Skeletal muscle satellite cell (primary cell): Measurements from ENCODE around the gene SLC16A11.

ENCODE experiments used
- H3K27me3 ChIP-seq: 2 replicates; pipeline ENCODE4 v1.7.0; 2013; ENCODE audit warnings: low read length; ENCODE audit not compliant: control insufficient read depth, insufficient read depth
- H3K36me3 ChIP-seq: 2 replicates; pipeline ENCODE4 v1.7.0; 2013; ENCODE audit warnings: mild to moderate bottlenecking, control low read depth, low read length; ENCODE audit not compliant: insufficient read depth
- H3K4me1 ChIP-seq: 2 replicates; pipeline ENCODE4 v1.7.0; 2013; ENCODE audit warnings: low read length; ENCODE audit not compliant: control insufficient read depth, insufficient read depth
- H3K4me2 ChIP-seq: 2 replicates; pipeline ENCODE4 v1.7.0; 2013; ENCODE audit warnings: mild to moderate bottlenecking, low read length
- H3K4me3 ChIP-seq: 2 replicates; pipeline ENCODE4 v1.7.0; 2013; ENCODE audit warnings: low read length
- H3K9ac ChIP-seq: 2 replicates; pipeline ENCODE4 v1.7.0; 2013; ENCODE audit warnings: mild to moderate bottlenecking, low read depth, low read length, moderate library complexity
- H3K9me3 ChIP-seq: replicated peaks from 2 replicates; pipeline ENCODE4 v1.7.0; 2013; ENCODE audit warnings: mild to moderate bottlenecking, control low read depth, low read length

Gene SLC16A11

GRCh38 chr17:7014995-7015958, 28.6 kb downstream of the SLC16A11 start:
- no peaks in the 10 kb centered on the region for H3K27me3 ChIP-seq
- H3K9ac ChIP-seq: peak overlapping the region; percentile 99
- peak overlapping the region; percentile 99 for H3K4me3 ChIP-seq
- H3K9me3 ChIP-seq: no peaks in the 10 kb centered on the region
- H3K36me3 ChIP-seq: peaks cover 16% of the 10 kb centered on the region
- H3K4me1 ChIP-seq: peaks cover 46% of the 10 kb centered on the region
- peak overlapping the region; percentile 89 for H3K4me2 ChIP-seq

GRCh38 chr17:7014261-7014994, 29.5 kb downstream of the SLC16A11 start:
- Histone ChIP-seq H3K9me3 (no peaks in the 10 kb centered on the region), H3K27me3 (no peaks in the 10 kb centered on the region), H3K4me2 (peak overlapping the region; percentile 89)

GRCh38 chr17:7011942-7012254, 32.0 kb downstream of the SLC16A11 start:
- no peaks in the 10 kb centered on the region for H3K27me3 ChIP-seq
- peaks cover 30% of the 10 kb centered on the region for H3K4me1 ChIP-seq
- peaks cover 13% of the 10 kb centered on the region for H3K36me3 ChIP-seq
- peak overlapping the region; percentile 99 for H3K4me3 ChIP-seq
- H3K9ac ChIP-seq: peak overlapping the region; percentile 99
- H3K9me3 ChIP-seq: no peaks in the 10 kb centered on the region
- H3K4me2 ChIP-seq: peak overlapping the region; percentile 89

More at GRCh38 chr17:7014261-7014994, 29.5 kb downstream of the SLC16A11 start:
- peaks cover 38% of the 10 kb centered on the region for H3K4me1 ChIP-seq
- peaks cover 16% of the 10 kb centered on the region for H3K36me3 ChIP-seq
- H3K9ac ChIP-seq: peak overlapping the region; percentile 99
- H3K4me3 ChIP-seq: peak overlapping the region; percentile 99

- Histone ChIP-seq H3K27me3 (no peaks in the 10 kb centered on the region), H3K4me3 (peak overlapping the region; percentile 99), H3K9me3 (no peaks in the 10 kb centered on the region), H3K9ac (peak overlapping the region; percentile 99), H3K36me3 (peaks cover 12% of the 10 kb centered on the region), H3K4me2 (peak overlapping the region; percentile 89), H3K4me1 (peaks cover 30% of the 10 kb centered on the region)
Observed at GRCh38 chr17:7011415-7011814, 32.5 kb downstream of the SLC16A11 start.

GRCh38 chr17:7010523-7010922, 33.4 kb downstream of the SLC16A11 start:
- Histone ChIP-seq H3K9ac (peak overlapping the region; percentile 99), H3K27me3 (no peaks in the 10 kb centered on the region), H3K36me3 (peaks cover 12% of the 10 kb centered on the region), H3K4me3 (peak overlapping the region; percentile 99), H3K4me2 (peak overlapping the region; percentile 89), H3K9me3 (no peaks in the 10 kb centered on the region), H3K4me1 (peaks cover 25% of the 10 kb centered on the region)

- no peaks in the 10 kb centered on the region for H3K27me3 ChIP-seq
- no peak overlapping the region for H3K4me3 ChIP-seq
- H3K36me3 ChIP-seq: peaks cover 12% of the 10 kb centered on the region
- H3K4me2 ChIP-seq: no peak overlapping the region
- no peaks in the 10 kb centered on the region for H3K9me3 ChIP-seq
- H3K9ac ChIP-seq: no peak overlapping the region
- H3K4me1 ChIP-seq: peaks cover 12% of the 10 kb centered on the region
Observed at GRCh38 chr17:7007143-7007542, 36.7 kb downstream of the SLC16A11 start.

GRCh38 chr17:7005716-7006115, 38.2 kb downstream of the SLC16A11 start:
- Histone ChIP-seq H3K9ac (no peak overlapping the region), H3K36me3 (peaks cover 26% of the 10 kb centered on the region), H3K4me2 (no peak overlapping the region), H3K4me3 (no peak overlapping the region), H3K9me3 (no peaks in the 10 kb centered on the region), H3K27me3 (no peaks in the 10 kb centered on the region), H3K4me1 (peaks cover 5% of the 10 kb centered on the region)

- H3K4me2 ChIP-seq: no peak overlapping the region
- no peak overlapping the region for H3K4me3 ChIP-seq
- peaks cover 36% of the 10 kb centered on the region for H3K36me3 ChIP-seq
- no peaks in the 10 kb centered on the region for H3K4me1 ChIP-seq
- no peaks in the 10 kb centered on the region for H3K27me3 ChIP-seq
- H3K9me3 ChIP-seq: no peaks in the 10 kb centered on the region
- H3K9ac ChIP-seq: no peak overlapping the region
Observed at GRCh38 chr17:7004398-7005253, 39.3 kb downstream of the SLC16A11 start.

GRCh38 chr17:7003745-7004144, 40.1 kb downstream of the SLC16A11 start:
- Histone ChIP-seq H3K4me2 (no peak overlapping the region), H3K4me1 (no peaks in the 10 kb centered on the region), H3K36me3 (peaks cover 44% of the 10 kb centered on the region), H3K9ac (no peak overlapping the region), H3K27me3 (no peaks in the 10 kb centered on the region), H3K9me3 (no peaks in the 10 kb centered on the region), H3K4me3 (no peak overlapping the region)

GRCh38 chr17:7002288-7003047, 41.4 kb downstream of the SLC16A11 start:
- Histone ChIP-seq H3K4me3 (no peak overlapping the region), H3K9me3 (no peaks in the 10 kb centered on the region), H3K4me2 (no peak overlapping the region), H3K36me3 (peaks cover 54% of the 10 kb centered on the region), H3K27me3 (no peaks in the 10 kb centered on the region), H3K9ac (no peak overlapping the region), H3K4me1 (no peaks in the 10 kb centered on the region)
